Naive thymus-derived CD4-positive, alpha-beta T cell (primary cell): ENCODE data around the gene JMJD6. TPM values are rescaled to one million over a fixed set of nuclear protein-coding genes. Genes with fewer than 3 reads are reported as not detected.
"Not testable (repeated sequence)": the region's sequence is repeated elsewhere in the genome, so short reads cannot be mapped to it uniquely, and the experiment has no call there.

Experiments
- ATAC-seq: fragments of 150-1000 bp; cut with Tn5 transposase; 2 replicates; pipeline ENCODE4 v1.10.0; 2021; ENCODE audit warnings: mild to moderate bottlenecking, moderate library complexity
- CTCF ChIA-PET: fragments of 350-600 bp; sonication (Branson Sonifier 250); formaldehyde crosslinking; loops from one replicate; lab custom pipeline; 2021; ENCODE audit warnings: antibody characterized with exemption; lab: Charles Lee
- POLR2A ChIA-PET: fragments of 350-600 bp; sonication (Branson Sonifier 250); formaldehyde crosslinking; loops from one replicate; lab custom pipeline; 2021; ENCODE audit warnings: antibody characterized with exemption, inconsistent platforms; lab: Charles Lee
- DNase-seq, 9 donors: peaks; one replicate each; pipeline versions ENCODE4 v3.0.0 to v3.0.0-alpha.2; 2020 to 2022; ENCODE audit warnings: mixed read lengths in 1 of 9
- H3K27ac ChIP-seq: one replicate; pipeline ENCODE4 v1.7.0; 2013; ENCODE audit warnings: mild to moderate bottlenecking, low read depth, low read length, moderate library complexity
- H3K27me3 ChIP-seq, 2 donors: one replicate each; pipeline ENCODE4 v1.7.0; 2013; ENCODE audit warnings: low read length in 2 of 2, mild to moderate bottlenecking in 2 of 2, moderate library complexity in 2 of 2; ENCODE audit not compliant: control insufficient read depth in 2 of 2, insufficient read depth in 2 of 2
- H3K36me3 ChIP-seq, 3 experiments: 1 replicate in 2 of 3; 2 replicates in 1 of 3; pipeline ENCODE4 v1.7.0; 2013; ENCODE audit warnings: low read length in 3 of 3, mild to moderate bottlenecking in 3 of 3, moderate library complexity in 1 of 3; ENCODE audit not compliant: insufficient read depth in 3 of 3, control insufficient read depth in 2 of 3
- H3K4me1 ChIP-seq, 2 donors: one replicate each; pipeline ENCODE4 v1.7.0; 2013; ENCODE audit warnings: low read length in 2 of 2, mild to moderate bottlenecking in 2 of 2, moderate library complexity in 1 of 2; ENCODE audit not compliant: control insufficient read depth in 2 of 2, insufficient read depth in 2 of 2
- H3K4me3 ChIP-seq: 2 replicates; pipeline ENCODE4 v1.7.0; 2013; ENCODE audit warnings: mild to moderate bottlenecking, low read length
- H3K9me3 ChIP-seq, 3 experiments: 1 replicate in 2 of 3; 2 replicates in 1 of 3; pipeline ENCODE4 v1.7.0; 2013; ENCODE audit warnings: low read length in 3 of 3; ENCODE audit not compliant: control insufficient read depth in 2 of 3
- H3K27ac Mint-ChIP-seq, 9 donors: one replicate each; pipeline ENCODE4 v1.8.0; 2020 to 2022; ENCODE audit warnings: mixed read lengths in 9 of 9, mild to moderate bottlenecking in 8 of 9, moderate library complexity in 5 of 9, inconsistent platforms in 2 of 9
- H3K27me3 Mint-ChIP-seq, 5 donors: one replicate each; pipeline ENCODE4 v1.8.0; 2021 to 2022; ENCODE audit warnings: mixed read lengths in 5 of 5, mild to moderate bottlenecking in 1 of 5
- H3K36me3 Mint-ChIP-seq, 5 donors: one replicate each; pipeline ENCODE4 v1.8.0; 2020 to 2022; ENCODE audit warnings: mixed read lengths in 5 of 5, mild to moderate bottlenecking in 3 of 5, inconsistent platforms in 1 of 5
- H3K4me1 Mint-ChIP-seq, 7 donors: one replicate each; pipeline ENCODE4 v1.8.0; 2020 to 2022; ENCODE audit warnings: mixed read lengths in 7 of 7, mild to moderate bottlenecking in 3 of 7, inconsistent platforms in 1 of 7
- H3K4me3 Mint-ChIP-seq, 10 donors: one replicate each; pipeline ENCODE4 v1.8.0; 2020 to 2022; ENCODE audit warnings: mild to moderate bottlenecking in 10 of 10, mixed read lengths in 10 of 10, moderate library complexity in 6 of 10, inconsistent platforms in 2 of 10
- H3K9me3 Mint-ChIP-seq, 11 donors: one replicate each; pipeline ENCODE4 v1.8.0; 2020 to 2022; ENCODE audit warnings: mixed read lengths in 11 of 11, mild to moderate bottlenecking in 4 of 11, inconsistent platforms in 1 of 11, moderate library complexity in 1 of 11
- intact Hi-C, 2 donors: fragments of 100-400 bp; cut with micrococcal nuclease; formaldehyde crosslinking; loops; one replicate each; pipeline ENCODE4 v1.15.1; 2023
- polyA plus RNA-seq, 2 donors: library from polyadenylated mRNA; unstranded; fragments of 300-500 nt; fragmentation: Illumina TruSeq; gene quantifications; one replicate each; pipeline ENCODE4 v1.2.3, GENCODE V29; 2021
- total RNA-seq, 6 experiments: library from RNA in 5 of 6; stranded (reverse) in 5 of 6; gene quantifications; 1 replicate in 5 of 6; 2 replicates in 1 of 6; pipeline ENCODE4 v1.2.3 and lab custom pipeline; 2021 to 2026

JMJD6 gene
- total and polyA plus RNA-seq, 7 experiments from 2014 or later = 18.5 to 132 (median 45.6) TPM

DNA sequence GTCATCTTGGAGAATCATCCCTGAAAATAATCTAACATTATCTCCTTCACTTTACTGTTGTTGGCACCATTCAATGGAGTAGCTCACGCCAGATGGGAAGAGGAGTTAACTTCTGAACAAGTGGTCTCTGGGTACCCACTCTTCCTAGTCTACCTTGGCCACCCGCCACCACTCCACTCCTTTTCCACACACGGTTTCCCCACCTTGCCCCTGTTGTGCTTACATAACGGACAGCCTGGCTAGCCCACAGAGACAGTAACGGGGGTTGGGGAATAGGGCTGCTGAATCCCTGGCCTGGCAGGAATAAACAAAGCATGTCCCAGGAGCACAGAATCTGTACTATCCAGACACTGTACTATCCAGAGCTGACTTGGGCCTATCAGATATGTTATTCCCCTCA is 12.1 kb downstream of the JMJD6 start:
- ChIA-PET POLR2A (interaction anchor here (0.7 to 2.4 kb wide), 8 partner anchors 10 to 1385 kb away, joined by 3 to 16 read pairs (median 6); partner anchors contain the start of genes JMJD6 and METTL23), CTCF (interaction anchor here (0.7 to 4.9 kb wide), 10 partner anchors 9 to 1405 kb away, joined by 3 to 35 read pairs (median 9); partner anchors contain the start of genes JMJD6, METTL23 and MFSD11)
- Histone ChIP-seq H3K27ac (no peak overlapping the region), H3K4me1 (peaks cover 14 to 32% of the 10 kb centered on the region in 2 donors), H3K9me3 (no peaks in the 10 kb centered on the region), H3K4me3 (no peak overlapping the region), H3K36me3 (peaks cover 0 to 49% (median 14%) of the 10 kb centered on the region in 3 experiments), H3K27me3 (no peaks in the 10 kb centered on the region)
- Mint-ChIP-seq H3K9me3 (no peaks in the 10 kb centered on the region), H3K36me3 (peaks cover 0 to 28% (median 8%) of the 10 kb centered on the region in 5 donors), H3K4me3 (no peak overlapping the region), H3K27me3 (peaks cover 0 to 8% (median 0%) of the 10 kb centered on the region in 5 donors), H3K4me1 (peaks cover 27 to 53% (median 41%) of the 10 kb centered on the region in 7 donors), H3K27ac (peak overlapping the region in 6 of 9 donors; percentile 10 to 78 (median 36))
- no peak for DNase-seq
- ATAC-seq = no peak
- intact Hi-C loops = loop anchor here in 1 of 2 donors (2.0 kb wide), 2 partner anchors 44 to 168 kb away; no protein-coding TSS in a partner anchor

GRCh38 chr17:76713765-76714164 is 12.6 kb downstream of the JMJD6 start:
- Mint-ChIP-seq H3K9me3 (no peaks in the 10 kb centered on the region), H3K4me3 (peak overlapping the region in 3 of 10 donors; percentile 2 to 59 (median 54)), H3K27me3 (peaks cover 0 to 11% (median 0%) of the 10 kb centered on the region in 5 donors), H3K36me3 (peaks cover 0 to 24% (median 6%) of the 10 kb centered on the region in 5 donors), H3K27ac (peak overlapping the region in 6 of 9 donors; percentile 3 to 85 (median 44)), H3K4me1 (peaks cover 29 to 58% (median 39%) of the 10 kb centered on the region in 7 donors)
- no peak for ATAC-seq
- POLR2A ChIA-PET = interaction anchor here (0.7 to 2.4 kb wide), 12 partner anchors 9 to 156 kb away, joined by 3 to 16 read pairs (median 4); partner anchors contain the start of genes JMJD6, METTL23 and MFSD11
- H3K36me3 ChIP-seq = peaks cover 0 to 43% (median 8%) of the 10 kb centered on the region in 3 experiments
- peaks cover 14 to 32% of the 10 kb centered on the region in 2 donors for H3K4me1 ChIP-seq
- H3K27me3 ChIP-seq = no peaks in the 10 kb centered on the region
- intact Hi-C loops = loop anchor here in 1 of 2 donors (1.0 to 2.0 kb wide), 7 partner anchors 24 to 353 kb away; partner anchors contain the start of gene SRSF2
- no peak overlapping the region for H3K4me3 ChIP-seq
- no peak overlapping the region for H3K27ac ChIP-seq
- H3K9me3 ChIP-seq = no peaks in the 10 kb centered on the region
- no peak for DNase-seq
- CTCF ChIA-PET = interaction anchor here (0.6 to 4.9 kb wide), 19 partner anchors 10 to 1405 kb away, joined by 3 to 35 read pairs (median 5); partner anchors contain the start of genes JMJD6, METTL23 and MFSD11

- peaks cover 27 to 62% (median 37%) of the 10 kb centered on the region in 7 donors for H3K4me1 Mint-ChIP-seq
Observed at GRCh38 chr17:76712321-76712720, 14.1 kb downstream of the JMJD6 start.

GRCh38 chr17:76710863-76711611 is 15.4 kb downstream of the JMJD6 start, which contains the start of gene MXRA7:
Gene MXRA7, minus strand, starts transcription at chr17:76710965. Its CDS starts 19 bp downstream, at chr17:76710946.
- H3K4me1 ChIP-seq = peaks cover 14 to 21% of the 10 kb centered on the region in 2 donors

More at GRCh38 chr17:76712321-76712720, 14.1 kb downstream of the JMJD6 start:
- H3K4me3 ChIP-seq, H3K9me3 Mint-ChIP-seq, H3K9me3 ChIP-seq, H3K4me3 Mint-ChIP-seq, ATAC-seq, H3K27ac Mint-ChIP-seq, H3K27me3 ChIP-seq, DNase-seq, H3K27ac ChIP-seq: not testable (repeated sequence)
- CTCF ChIA-PET = interaction anchor here (0.9 to 4.9 kb wide), 5 partner anchors 11 to 155 kb away, joined by 3 to 35 read pairs (median 15); partner anchors contain the start of genes JMJD6 and METTL23
- H3K36me3 ChIP-seq = peaks cover 0 to 29% (median 2%) of the 10 kb centered on the region in 3 experiments
- POLR2A ChIA-PET = interaction anchor here (0.7 to 1.8 kb wide), 4 partner anchors 23 to 183 kb away, joined by 3 to 7 read pairs (median 4); no protein-coding TSS in a partner anchor
- Mint-ChIP-seq H3K27me3 (peaks cover 0 to 13% (median 0%) of the 10 kb centered on the region in 5 donors), H3K36me3 (peaks cover 0 to 17% (median 4%) of the 10 kb centered on the region in 5 donors)
- H3K4me1 ChIP-seq = peaks cover 14 to 32% of the 10 kb centered on the region in 2 donors
- intact Hi-C loops = loop anchor here in 1 of 2 donors (2.0 kb wide), 1 partner anchor 344 kb away; no protein-coding TSS in a partner anchor

DNA sequence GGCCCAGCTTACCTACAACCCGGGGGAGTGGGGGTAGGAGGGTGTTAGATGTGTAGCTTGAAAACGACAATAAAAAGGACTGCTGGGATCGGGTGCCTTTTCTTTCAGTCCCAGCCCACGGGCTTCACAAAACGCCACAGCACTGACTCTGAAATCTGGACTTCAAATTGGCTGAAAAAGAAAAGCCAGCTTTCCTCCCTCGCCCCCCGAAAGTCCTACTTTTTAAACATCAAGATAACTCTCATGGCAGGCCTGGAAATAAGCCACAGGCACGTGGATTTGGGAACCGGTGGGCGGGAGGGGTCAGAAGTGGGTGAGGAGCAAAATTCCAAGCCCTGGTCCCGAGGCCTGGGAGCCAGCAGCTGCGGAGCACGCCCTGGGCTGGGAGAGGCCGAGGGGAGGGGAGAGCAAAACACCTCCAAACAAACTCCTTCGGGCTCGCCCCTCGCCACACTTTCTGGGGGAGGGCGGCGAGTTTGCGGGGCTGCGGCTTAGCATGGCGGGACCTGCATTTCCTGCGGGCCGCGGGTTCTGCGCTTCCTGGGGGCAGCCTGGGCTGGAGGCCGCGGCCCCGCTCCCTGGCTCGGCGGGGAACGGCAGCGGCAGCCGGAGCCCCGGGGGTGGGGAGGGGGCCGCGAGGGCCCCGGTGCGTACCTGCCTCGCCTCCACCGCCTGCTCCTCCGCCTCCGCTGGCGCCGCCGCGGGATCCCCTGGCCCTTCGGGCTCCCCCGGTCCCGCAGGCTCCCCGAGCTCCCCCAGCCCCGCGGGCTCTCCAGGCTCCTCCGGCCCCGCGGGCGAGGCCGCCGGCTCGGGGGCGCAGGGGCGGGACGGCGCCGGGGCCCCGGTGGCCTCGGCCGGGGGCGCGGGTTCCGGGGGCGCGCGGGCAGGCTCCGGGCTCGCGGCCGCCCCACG is 16.2 kb downstream of the JMJD6 start:
- not testable (repeated sequence) for H3K4me3 ChIP-seq, H3K36me3 ChIP-seq, H3K36me3 Mint-ChIP-seq, DNase-seq, H3K9me3 Mint-ChIP-seq, H3K27me3 ChIP-seq, H3K27ac ChIP-seq, H3K9me3 ChIP-seq
- H3K4me1 Mint-ChIP-seq = peaks cover 12 to 48% (median 29%) of the 10 kb centered on the region in 7 donors
- H3K4me1 ChIP-seq = peaks cover 11 to 15% of the 10 kb centered on the region in 2 donors
- H3K4me3 Mint-ChIP-seq = peak overlapping the region; percentile 49 to 84 (median 71)
- intact Hi-C loops = loop anchor here in 1 of 2 donors (1.0 kb wide), 1 partner anchor 39 kb away; no protein-coding TSS in a partner anchor
- peaks cover 0 to 13% (median 0%) of the 10 kb centered on the region in 5 donors for H3K27me3 Mint-ChIP-seq
- ChIA-PET POLR2A (interaction anchor here (0.9 to 1.6 kb wide), 4 partner anchors 16 to 52 kb away, joined by 3 read pairs; partner anchors contain the start of gene JMJD6), CTCF (interaction anchor here (0.8 kb wide), 1 partner anchor 187 kb away, joined by 3 read pairs; no protein-coding TSS in a partner anchor)
- peak overlapping the region in 2 of 9 donors; percentile 4 to 74 for H3K27ac Mint-ChIP-seq
- ATAC-seq = peak; percentile 25

More at GRCh38 chr17:76710863-76711611, 15.4 kb downstream of the JMJD6 start, which contains the start of gene MXRA7:
- DNase-seq (peak in 4 of 9 donors; percentile 39 to 78 (median 44)), ATAC-seq (peak; percentile 80)
- intact Hi-C loops = loop anchor here in 1 of 2 donors (1.0 kb wide), 1 partner anchor 40 kb away; no protein-coding TSS in a partner anchor
- Histone ChIP-seq H3K27me3 (no peaks in the 10 kb centered on the region), H3K4me3 (no peak within 1 kb of the TSS), H3K9me3 (no peaks in the 10 kb centered on the region), H3K27ac (no peak within 1 kb of the TSS), H3K36me3 (peaks cover 0 to 16% (median 0%) of the 10 kb centered on the region in 3 experiments)
- peak within 1 kb of the TSS; percentile 61 to 84 (median 76) for H3K4me3 Mint-ChIP-seq
- H3K9me3 Mint-ChIP-seq = no peaks in the 10 kb centered on the region
- H3K27me3 Mint-ChIP-seq = peaks cover 0 to 13% (median 0%) of the 10 kb centered on the region in 5 donors
- ChIA-PET POLR2A (interaction anchor here (0.6 to 1.8 kb wide), 4 partner anchors 15 to 39 kb away, joined by 3 to 7 read pairs (median 4); partner anchors contain the start of gene JMJD6), CTCF (interaction anchor here (0.9 to 4.9 kb wide), 4 partner anchors 12 to 345 kb away, joined by 3 to 35 read pairs (median 12); partner anchors contain the start of genes JMJD6 and METTL23)
- peaks cover 19 to 57% (median 33%) of the 10 kb centered on the region in 7 donors for H3K4me1 Mint-ChIP-seq
- peak within 1 kb of the TSS in 5 of 9 donors; percentile 4 to 74 (median 52) for H3K27ac Mint-ChIP-seq
- H3K36me3 Mint-ChIP-seq = peaks cover 0 to 13% (median 4%) of the 10 kb centered on the region in 5 donors
